HK-2 (cell line): ENCODE data around the gene ZCCHC7.

Source experiments
- DNase-seq: peaks from one replicate; pipeline ENCODE4 v3.0.0-alpha.2; 2018; ENCODE audit not compliant: unreplicated experiment

The ZCCHC7 gene

DNA sequence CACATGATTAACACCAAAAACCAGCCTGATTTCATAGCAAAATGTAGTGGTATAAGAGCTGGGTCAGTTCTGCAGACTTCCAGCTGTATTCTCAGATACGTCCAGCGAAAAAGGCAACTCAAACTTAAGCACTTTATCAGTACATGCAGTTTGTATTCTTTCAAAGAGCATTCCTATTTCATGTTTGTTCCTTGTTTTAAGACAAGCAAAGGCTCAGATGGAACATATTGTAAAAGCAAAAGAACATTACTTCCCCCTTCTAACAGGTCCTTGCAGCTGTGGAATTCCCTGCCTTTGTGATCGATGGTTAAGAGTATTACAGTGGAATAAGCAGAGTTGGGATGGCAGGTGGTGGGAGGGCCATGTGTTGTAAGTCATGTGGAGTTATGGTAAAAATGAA, 215.8 kb downstream of the ZCCHC7 start:
- DNase-seq, result no peak

DNA sequence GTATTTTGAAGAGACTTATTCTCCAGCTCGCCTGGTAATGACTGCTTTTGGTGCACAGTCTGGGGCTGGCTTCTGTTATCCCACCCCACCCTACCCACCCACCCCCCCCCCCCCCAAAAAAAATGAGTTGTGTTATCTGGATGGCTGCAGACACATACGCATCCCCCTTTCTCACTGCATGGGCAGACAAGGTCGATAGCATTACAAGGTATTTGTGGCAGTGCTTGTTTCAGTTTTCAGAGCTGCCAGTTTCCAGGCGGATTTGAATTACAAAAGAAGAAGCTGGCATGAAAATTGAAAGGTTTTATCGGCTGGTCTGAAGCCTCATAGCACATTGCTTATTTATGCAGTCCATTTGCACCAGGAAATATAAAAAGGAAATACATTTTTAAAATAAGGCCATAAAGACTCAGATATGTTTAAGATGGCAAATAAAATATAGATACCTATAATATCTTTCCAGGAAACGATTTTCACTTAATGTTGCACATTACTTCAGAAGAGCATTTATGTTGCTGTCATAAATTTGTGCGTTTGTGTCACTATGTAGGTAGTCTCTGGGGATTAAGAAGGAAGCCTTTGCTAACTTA, 217.0 kb downstream of the ZCCHC7 start:
- no peak for DNase-seq

DNA sequence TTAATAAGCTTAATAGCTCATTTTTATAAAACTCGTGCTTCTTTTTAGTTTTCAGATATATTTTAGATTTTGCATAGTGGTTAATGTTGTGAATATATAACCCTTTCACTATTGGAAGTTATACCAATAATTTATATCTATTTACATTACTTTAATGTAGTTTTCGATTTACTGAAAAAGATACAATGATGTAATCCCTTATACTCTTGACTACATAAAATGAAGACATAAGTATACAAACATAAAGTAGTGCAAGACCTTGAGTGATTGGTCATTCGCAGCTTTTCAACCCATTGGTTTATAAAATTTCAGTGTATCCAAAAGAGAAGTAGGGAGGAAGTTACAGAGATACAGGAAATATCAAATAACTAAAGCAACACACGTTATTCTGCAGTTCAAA, 217.8 kb downstream of the ZCCHC7 start:
- no peak for DNase-seq

DNA sequence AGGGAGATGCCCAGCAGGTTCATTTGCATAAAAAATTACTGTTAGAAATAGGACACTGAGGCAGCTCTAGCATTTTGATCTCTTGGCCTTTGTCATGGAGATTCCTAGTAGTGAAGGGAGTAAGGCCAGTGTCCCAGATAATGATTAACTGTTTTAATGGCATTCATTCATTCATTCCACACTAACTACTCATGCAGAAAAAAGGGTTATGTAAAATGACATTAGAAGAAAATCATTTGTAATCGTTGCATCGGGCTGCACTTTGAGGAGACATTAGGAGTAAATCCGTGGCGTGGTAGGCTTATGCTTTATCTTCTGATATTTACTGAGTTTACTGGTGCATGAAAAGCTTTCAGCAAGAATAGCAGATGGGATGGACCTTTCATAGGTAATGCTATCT, 219.5 kb downstream of the ZCCHC7 start:
- DNase-seq, result no peak

DNA sequence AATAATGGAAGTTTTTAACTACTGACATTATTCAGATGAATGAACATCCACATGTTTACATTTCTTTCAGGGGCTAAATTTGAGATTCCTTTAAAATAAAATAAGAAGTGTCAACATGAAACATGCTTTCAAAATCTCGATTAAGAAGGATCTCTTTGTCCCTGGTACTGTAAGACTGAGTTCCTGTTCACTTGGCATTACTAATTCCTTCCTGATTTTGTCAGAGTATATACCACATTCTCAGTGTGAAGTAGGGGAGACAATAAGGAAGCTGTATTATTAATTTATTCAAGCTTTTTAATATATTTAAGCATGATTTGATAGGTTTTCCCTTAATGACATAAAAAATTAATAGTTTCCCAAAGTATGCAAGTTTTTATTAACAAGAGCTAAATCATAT, 220.6 kb downstream of the ZCCHC7 start:
- no peak for DNase-seq

DNA sequence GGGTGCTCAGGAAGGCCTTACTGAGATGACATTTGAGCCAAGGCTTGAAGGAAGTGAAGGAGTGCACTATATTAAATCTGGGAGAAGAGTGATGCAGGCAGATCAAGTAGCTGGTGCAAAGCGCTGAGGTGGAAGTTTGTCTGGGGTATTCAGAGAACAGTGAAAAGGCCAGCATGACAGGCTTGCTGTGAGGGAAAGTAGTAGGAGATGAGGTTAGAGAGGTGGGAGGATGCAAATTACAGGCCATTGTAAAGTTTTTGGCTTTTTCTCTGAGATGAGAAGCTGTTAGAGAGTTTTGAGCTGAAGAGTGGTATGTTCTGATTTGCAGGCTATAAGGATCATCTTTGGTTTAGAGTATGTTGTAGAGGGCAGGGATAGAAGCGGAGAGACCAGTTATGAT, 221.3 kb downstream of the ZCCHC7 start:
- DNase-seq, result no peak

DNA sequence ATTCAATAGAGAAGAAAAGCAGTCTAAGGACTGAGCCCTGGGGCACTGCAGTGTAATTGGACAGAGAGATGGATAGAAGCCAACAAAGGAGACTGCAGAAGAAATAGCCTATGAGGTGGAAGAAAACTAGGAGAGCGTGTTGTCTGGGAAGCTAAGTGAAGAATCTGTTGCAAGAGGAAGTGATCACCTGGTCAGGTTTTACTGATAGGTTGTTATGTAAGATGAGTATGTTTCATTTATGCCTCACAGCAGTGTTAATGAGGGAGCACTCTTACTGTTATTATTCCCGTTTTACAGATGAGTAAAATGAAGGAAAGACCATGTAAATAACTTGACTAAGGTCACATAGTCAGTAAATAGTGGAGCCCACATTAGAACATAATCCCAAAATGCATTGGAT, 222.1 kb downstream of the ZCCHC7 start:
- no peak for DNase-seq

DNA sequence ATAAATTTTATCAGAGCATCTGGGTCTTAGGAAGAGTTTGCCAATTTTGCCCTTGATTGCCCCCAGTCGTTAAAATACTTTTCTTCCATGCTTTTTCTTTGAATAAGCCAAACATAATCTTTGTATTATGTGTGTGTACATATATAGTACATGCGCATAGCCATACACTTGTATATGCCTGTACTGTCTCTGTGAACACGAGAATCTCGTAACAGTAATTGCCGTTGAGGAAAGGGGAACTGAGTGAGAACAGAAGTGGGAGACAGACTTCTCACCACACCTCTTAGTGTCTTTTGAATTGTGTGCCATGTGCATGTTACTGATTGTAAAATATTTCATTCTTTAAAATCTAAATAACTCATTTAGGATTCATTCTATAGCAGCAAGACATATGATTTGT, 222.5 kb downstream of the ZCCHC7 start:
- no peak for DNase-seq

DNA sequence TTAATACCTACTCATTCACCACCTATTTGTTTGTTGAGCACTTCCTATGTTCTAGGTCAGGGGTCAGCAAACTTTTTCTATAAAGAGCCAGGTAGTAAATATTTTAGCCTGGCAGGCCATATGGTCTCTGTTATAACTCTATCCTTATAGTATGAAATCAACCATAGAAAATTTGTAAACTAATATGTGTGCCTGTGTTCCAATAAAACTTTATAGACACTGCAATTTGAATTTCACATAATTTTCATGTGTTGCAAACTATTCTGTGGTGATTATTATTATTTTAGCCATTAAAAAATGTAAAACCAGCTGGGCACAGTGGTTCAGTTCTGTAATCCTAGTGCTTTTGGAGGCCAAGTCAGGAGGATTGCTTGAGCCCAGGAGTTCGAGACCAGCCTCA, 223.3 kb downstream of the ZCCHC7 start:
- DNase-seq, result no peak

DNA sequence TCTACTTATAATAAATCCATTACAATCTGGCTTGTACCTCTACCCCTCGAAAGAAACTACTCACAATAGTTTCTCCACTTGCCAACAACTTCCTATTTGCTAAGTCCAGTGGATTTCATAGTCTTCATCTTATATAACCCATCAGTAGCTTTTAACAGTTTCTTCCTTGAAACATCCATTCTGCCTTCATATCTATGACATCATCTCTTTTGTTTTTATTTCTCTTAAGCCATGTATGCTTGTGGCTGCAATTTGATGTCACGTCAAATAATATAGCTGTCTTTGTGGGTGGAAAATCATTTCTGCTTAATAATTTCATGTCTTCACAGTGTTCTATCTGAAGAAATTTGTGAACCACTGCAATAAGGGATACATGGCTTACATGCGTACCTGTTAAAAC, 224.7 kb downstream of the ZCCHC7 start:
- DNase-seq, result no peak

DNA sequence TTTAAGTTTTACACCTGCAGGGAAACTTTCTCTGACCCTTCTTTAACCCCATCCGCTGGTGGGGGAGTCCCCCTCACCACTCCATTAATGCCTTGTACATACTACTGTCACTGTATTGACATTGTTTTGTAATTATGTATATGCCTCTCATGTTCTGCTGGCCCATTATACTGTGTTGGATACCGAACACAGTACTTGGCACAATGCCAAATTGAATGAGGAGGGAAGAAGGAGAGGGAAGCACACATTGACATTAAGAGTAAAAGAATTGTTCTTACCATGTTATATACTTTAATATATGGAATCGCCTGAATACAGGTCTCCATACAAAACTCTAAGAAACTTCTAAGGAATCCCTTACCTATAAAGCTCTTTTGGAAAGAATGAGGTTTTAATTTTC, 228.5 kb downstream of the ZCCHC7 start:
- DNase-seq, result no peak

DNA sequence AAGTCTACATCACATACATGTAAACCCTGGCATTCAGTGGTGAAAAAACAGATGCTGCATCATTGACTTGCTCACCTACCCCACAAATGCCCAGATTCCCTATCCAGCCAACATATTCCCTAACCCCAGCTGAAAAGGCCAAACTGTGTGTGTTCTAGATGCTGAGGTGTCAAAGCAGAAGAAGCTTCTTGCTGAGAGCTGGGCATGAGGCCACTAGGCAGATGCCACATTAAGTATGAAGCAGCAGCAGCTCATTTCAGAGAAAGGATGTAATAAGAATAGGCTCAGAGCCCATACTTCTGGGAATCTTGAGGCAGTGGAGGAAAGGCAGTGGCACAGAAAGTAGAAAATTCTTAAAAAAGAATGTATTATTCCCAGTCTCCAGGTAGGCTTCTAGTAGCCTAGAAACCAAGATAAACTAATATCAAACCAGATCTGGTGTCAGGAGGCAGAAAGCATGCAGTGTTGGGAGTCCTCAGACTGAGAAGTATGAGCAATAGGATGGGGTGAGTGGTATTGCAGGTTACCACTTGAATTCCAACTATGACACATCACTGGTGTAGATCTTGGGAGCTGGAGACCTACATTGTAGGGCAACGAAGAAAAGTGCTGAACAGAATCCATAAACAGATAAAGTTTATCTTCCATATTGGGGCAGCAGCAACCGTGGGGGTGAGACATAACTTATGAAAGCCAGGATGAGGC, 230.3 kb downstream of the ZCCHC7 start:
- DNase-seq, result no peak

DNA sequence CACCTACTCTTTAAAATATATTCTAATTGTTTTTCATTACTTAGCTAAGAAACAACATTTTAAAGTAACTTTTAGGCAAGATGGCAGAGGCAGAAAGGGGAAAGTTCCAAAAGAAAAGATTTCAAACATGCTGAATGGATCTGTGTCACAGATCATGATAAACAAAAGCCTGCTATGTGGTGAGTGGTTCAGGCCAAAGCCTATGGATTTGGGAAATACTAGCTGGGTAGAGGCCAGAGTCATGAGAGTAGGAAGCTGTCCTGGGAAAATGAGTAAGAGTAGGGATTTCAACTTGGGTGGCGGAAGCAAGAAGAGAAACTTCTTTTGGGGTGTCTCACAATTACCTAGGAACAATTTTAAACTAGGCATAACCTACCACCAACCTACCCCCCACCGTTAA, 233.4 kb downstream of the ZCCHC7 start:
- DNase-seq, result no peak

DNA sequence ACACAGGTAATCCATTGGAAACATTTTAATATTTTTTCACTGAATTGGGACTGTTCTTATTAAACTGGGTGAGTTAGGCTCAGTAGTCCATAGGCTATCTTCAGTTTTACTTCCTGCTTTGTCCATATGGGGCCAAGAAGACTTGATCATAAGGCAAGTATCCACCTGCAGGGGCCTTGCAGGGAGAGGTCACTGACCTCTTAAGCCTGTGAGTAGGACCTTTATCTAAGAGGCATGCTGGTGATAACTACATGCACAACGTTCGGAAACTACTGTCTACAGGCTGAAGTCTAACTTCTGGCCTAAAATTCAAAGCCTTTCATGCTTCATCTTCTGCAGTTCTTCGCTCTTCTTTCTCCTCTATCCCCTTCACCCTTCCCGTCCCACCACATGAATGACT, 242.1 kb downstream of the ZCCHC7 start:
- DNase-seq, result no peak

DNA sequence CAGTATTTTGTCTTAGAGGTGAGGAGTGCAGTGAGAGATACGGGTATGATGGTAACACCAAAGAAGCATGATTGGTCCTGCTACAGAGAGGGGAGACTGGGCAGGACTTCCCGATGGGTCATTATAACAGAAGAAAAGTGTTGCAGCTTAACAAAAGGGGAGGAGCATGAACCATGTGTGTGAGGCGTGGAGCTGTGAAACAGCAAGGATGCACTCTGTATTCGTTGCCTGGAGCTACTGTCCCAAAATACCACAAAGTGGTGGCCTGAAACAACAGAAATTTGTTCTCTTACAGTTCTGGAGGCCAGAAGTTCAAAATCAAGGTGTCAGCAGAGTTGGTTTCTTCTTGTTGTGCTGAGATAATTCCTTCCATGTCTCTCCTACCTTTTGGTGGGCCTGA, 242.8 kb downstream of the ZCCHC7 start:
- DNase-seq, result no peak

DNA sequence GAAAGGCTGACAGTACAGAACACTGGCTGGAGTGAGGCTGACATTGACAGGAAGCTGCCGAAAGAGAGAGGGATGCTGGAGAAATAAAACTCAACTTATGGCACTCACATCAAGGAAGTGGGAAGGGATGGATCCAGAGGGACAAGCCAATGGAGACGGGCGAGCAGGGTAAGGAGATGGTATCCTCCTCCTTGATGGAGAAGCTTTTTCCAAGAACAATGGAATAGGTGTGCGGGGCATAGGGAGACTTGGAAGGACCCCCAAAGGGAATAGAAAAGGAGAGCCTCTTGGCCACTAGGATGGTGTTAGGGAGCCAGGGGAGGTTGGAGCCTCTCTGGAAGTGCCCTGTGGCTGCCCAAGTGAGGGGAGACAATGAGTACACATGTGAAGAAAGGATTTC, 243.8 kb downstream of the ZCCHC7 start:
- DNase-seq, result no peak

DNA sequence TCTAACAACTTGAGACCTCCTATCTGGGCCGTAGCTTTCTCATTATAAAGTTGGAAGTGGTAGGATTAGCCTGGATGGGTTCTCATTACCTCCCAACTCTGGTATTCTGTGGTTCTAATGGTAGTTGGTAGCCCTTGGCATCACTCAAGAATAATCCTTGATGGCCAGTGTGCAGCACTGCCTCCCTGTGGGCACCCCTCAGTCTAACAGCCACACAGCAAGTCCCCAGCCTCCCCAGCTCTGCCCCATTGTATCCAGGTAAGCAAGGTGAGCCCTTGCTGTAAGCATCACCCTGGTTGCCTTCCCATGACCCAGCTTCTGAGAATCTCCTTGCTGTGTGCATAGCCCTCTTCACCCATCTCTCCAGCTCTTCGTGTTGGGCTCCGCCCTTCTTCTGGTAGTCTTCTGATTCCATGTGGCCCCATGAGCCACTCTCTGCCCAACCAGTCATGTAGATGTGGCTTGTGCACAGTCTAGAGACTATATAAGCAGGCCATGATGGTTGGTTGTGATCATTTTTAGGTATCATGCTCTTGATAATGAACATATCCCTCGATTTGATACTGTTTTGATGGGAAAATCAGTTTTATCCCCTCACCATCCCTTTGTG, 244.5 kb downstream of the ZCCHC7 start:
- no peak for DNase-seq

DNA sequence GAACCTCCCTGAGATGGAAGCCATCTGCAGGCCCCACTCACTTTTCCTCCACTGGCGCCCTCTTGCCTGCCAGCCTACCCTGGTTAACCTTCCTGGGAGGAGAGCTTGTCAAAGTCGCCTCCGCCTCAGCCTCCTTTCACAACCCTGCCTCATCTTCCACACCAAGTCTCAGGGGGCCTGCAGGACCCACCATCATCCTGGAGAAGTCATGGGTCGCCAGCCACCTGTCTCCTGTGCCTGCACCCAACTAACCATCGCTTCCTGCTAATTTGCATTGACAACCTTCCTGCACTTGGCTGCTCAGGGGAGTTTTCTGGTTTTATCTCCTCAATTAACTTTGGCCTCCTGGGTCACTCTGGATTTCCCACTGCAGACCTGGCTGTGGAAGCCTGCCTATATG, 249.3 kb downstream of the ZCCHC7 start:
- no peak for DNase-seq

DNA sequence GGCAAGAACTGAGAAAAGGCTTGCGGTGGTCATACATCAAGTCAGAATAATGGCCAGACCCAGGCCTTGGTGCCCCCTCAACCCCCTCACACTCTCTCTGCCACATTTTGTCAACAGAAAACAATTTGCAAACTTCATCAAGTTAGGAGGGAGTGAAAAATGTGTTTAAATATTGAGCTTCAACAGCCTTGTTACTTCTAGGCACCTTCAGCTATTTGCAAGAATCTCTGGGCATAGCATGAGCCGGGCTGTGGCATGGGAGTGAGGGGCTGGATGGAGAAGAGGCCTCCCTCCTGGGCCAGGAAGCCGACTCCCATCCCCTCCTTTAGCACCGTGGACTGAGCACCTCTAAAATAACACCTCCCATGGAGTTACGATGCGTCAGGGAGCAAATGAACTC, 249.9 kb downstream of the ZCCHC7 start:
- DNase-seq, result no peak

DNA sequence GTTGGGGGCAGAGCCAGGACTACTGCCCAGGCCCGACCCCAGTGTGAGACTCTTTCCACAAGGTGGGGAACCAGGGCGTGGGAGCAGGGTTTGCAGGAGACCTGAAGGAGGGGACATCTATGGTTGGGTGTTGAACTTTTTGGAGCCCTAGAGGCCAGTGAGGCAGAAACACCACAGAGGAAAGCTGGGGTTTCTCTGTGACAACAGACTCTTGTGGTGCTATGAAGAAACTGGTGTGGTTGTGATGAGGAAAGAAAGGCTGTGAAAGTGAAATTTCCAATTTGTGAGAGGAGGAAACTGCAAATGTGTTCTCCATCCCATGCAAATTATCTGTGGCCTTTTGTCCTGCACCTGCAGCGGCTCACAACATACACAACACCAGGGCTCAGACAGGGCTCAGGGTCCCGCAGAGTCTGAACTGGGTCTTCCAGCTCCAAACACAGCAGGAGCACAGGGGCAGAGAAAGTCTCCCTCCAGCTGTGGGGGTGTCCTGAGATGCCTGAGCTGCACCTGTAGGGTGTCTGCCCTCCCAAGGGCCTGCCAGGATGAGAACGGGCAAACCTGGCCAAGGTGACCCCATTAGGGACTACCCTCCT, 250.7 kb downstream of the ZCCHC7 start:
- no peak for DNase-seq

DNA sequence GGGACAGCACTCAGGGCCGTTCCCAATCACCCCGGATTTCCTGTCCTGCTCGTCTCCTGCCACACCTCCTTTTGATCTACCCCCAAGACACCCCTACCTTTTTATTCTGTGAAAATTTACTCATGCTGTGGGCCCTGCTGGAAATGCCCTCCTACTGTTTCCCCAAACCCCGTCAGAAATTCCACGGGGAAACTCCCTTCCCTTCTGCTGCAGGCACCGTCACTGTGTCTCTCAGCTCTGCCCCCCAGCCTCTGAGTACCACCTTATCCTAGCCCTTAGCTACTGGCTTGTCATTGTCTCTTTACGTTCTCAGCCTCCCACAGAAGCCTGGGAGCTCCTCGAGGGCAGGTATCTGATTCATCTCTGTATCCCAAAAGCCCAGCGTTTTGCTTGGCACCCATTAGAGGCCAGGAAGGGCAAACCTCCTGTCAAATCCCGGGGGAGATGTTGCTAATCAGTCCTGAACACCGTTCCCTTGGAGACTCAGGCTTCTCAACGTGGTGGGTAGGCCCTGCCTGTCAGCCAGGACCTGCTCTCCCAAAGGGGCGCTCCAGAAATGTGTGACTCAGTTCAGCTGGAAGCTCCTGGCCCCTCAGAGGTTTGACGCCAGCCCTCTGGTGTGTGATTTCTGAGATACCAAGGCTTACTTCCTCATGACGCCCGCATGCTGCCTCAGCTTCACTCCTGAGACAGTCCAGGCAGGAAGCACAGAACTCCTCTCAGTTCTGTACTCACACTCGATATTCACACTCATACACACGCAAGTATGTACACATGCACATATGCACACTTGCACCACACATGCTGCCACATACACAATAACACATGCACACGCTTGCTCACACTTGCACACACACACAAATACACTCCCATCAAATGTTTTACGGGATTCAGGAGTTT, 251.4 kb downstream of the ZCCHC7 start:
- no peak for DNase-seq

DNA sequence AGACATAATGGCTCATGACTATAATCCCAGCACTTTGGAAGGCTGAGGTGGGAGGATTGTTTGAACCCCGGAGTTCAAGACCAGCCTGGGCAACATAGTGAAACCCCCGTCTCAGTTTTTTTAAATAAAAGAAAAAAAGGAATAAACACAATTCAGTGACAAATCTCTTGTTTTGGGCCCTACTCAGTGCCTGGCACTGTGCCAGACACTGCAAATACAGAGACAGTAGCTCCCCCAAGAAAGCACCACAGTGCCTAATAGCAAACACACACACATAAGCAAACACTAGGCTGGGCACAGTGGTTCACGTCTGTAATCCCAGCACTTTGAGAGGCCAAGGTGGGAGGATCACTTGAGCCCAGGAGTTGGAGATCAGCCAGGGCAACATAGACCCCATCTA, 252.5 kb downstream of the ZCCHC7 start:
- DNase-seq, result no peak
